ENCODE results near the gene FGR. TPM values are rescaled to one million over a fixed set of nuclear protein-coding genes. Genes with fewer than 3 reads are reported as not detected.

The FGR gene
- total RNA-seq, 4 donors from 2014 or later: 3.0 to 9.2 (median 5.9) TPM

DNA sequence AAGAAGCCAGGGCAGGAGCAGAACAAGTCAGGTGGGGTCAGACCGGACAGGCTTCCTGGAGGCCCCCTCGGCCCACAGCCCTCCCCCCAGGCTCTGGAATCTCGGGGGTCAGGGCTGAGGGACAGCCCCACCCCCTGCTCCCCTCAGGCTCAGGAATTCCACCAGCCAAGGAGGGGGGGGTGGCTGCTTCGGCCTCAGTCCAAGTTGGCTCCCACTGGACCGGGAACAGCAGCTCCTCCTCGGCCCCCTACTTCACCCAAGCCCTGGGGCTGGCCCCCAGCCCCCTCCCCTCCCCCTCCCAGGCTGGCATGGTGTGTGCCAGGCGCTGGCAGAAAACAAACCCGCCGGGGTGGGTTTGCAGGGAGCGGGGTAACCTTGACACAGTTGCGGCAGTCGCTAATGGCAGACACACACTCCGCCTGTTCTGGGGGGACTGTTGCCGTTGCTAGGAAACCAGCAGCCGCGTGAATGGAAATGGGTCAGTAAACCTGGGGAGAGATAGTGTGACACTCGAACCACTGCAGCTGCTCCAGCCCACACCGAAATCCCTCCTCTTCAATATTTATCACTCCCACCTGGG lies 63.5 kb downstream of the FGR start:
- no peaks in the 10 kb centered on the region for H3K9me3 ChIP-seq
- H3K4me1 ChIP-seq: peaks cover 98% of the 10 kb centered on the region
- TF ChIP-seq POLR2AphosphoS5 (IDR thresholded peaks at IDR 0.05) (no peak), EP300 (IDR thresholded peaks at IDR 0.05) (no peak), POLR2A (IDR thresholded peaks at IDR 0.05) (no peak)
- TF ChIP-seq, protein P1, sequence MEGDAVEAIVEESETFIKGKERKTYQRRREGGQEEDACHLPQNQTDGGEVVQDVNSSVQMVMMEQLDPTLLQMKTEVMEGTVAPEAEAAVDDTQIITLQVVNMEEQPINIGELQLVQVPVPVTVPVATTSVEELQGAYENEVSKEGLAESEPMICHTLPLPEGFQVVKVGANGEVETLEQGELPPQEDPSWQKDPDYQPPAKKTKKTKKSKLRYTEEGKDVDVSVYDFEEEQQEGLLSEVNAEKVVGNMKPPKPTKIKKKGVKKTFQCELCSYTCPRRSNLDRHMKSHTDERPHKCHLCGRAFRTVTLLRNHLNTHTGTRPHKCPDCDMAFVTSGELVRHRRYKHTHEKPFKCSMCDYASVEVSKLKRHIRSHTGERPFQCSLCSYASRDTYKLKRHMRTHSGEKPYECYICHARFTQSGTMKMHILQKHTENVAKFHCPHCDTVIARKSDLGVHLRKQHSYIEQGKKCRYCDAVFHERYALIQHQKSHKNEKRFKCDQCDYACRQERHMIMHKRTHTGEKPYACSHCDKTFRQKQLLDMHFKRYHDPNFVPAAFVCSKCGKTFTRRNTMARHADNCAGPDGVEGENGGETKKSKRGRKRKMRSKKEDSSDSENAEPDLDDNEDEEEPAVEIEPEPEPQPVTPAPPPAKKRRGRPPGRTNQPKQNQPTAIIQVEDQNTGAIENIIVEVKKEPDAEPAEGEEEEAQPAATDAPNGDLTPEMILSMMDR (IDR thresholded peaks at IDR 0.05): no peak
- peak in 1 of 2 donors; percentile 64 for DNase-seq (ENCODE audit: low spot score in 2 of 2)
- 54% methylated on average over 5 of the region's 18 CpGs for WGBS
- H3K4me3 ChIP-seq: no peak overlapping the region
- no peaks in the 10 kb centered on the region for H3K36me3 ChIP-seq
- peak overlapping the region; percentile 94 for H3K27ac ChIP-seq
- no peaks in the 10 kb centered on the region for H3K27me3 ChIP-seq

- H3K4me1 ChIP-seq: peaks cover 98% of the 10 kb centered on the region
- no peaks in the 10 kb centered on the region for H3K9me3 ChIP-seq
- peak overlapping the region; percentile 94 for H3K27ac ChIP-seq
- no peak for DNase-seq (ENCODE audit: low spot score in 2 of 2)
- H3K36me3 ChIP-seq: no peaks in the 10 kb centered on the region
- WGBS: 52% methylated on average over 3 of the region's 3 CpGs
- TF ChIP-seq POLR2A (IDR thresholded peaks at IDR 0.05) (no peak), EP300 (IDR thresholded peaks at IDR 0.05) (no peak), POLR2AphosphoS5 (IDR thresholded peaks at IDR 0.05) (no peak)
- TF ChIP-seq, protein P1 (IDR thresholded peaks at IDR 0.05): no peak
- peak overlapping the region; percentile 11 for H3K4me3 ChIP-seq
- H3K27me3 ChIP-seq: no peaks in the 10 kb centered on the region
These were observed 64.2 kb downstream of the FGR start for GRCh38 chr1:27570784-27571183.

GRCh38 chr1:27570356-27570755 lies 64.6 kb downstream of the FGR start:
- Histone ChIP-seq H3K27me3 (no peaks in the 10 kb centered on the region), H3K27ac (peak overlapping the region; percentile 94), H3K4me3 (no peak overlapping the region), H3K9me3 (no peaks in the 10 kb centered on the region), H3K36me3 (no peaks in the 10 kb centered on the region), H3K4me1 (peaks cover 98% of the 10 kb centered on the region)
- peak in 1 of 2 donors; percentile 61 for DNase-seq (ENCODE audit: low spot score in 2 of 2)
- TF ChIP-seq, protein P1 (IDR thresholded peaks at IDR 0.05): no peak
- TF ChIP-seq POLR2AphosphoS5 (IDR thresholded peaks at IDR 0.05): no peak
- no peak for TF ChIP-seq POLR2A (IDR thresholded peaks at IDR 0.05)
- no peak for TF ChIP-seq EP300 (IDR thresholded peaks at IDR 0.05)
- 31% methylated on average over 2 of the region's 2 CpGs for WGBS

- Histone ChIP-seq H3K27ac (peak overlapping the region; percentile 94), H3K27me3 (no peaks in the 10 kb centered on the region), H3K4me3 (no peak overlapping the region), H3K4me1 (peaks cover 98% of the 10 kb centered on the region), H3K36me3 (no peaks in the 10 kb centered on the region), H3K9me3 (no peaks in the 10 kb centered on the region)
- TF ChIP-seq POLR2A (IDR thresholded peaks at IDR 0.05) (no peak), POLR2AphosphoS5 (IDR thresholded peaks at IDR 0.05) (no peak), EP300 (IDR thresholded peaks at IDR 0.05) (no peak)
- TF ChIP-seq, protein P1 (IDR thresholded peaks at IDR 0.05): no peak
- peak in 1 of 2 donors; percentile 65 for DNase-seq (ENCODE audit: low spot score in 2 of 2)
- 58% methylated on average over 14 of the region's 14 CpGs for WGBS
These were observed 65.3 kb downstream of the FGR start for GRCh38 chr1:27569506-27570291.

GRCh38 chr1:27569088-27569460 lies 65.9 kb downstream of the FGR start:
- peaks cover 98% of the 10 kb centered on the region for H3K4me1 ChIP-seq
- WGBS: 23% methylated on average over 3 of the region's 3 CpGs

More at GRCh38 chr1:27569088-27569460, 65.9 kb downstream of the FGR start:
- Histone ChIP-seq H3K27me3 (no peaks in the 10 kb centered on the region), H3K27ac (peak overlapping the region; percentile 94), H3K9me3 (no peaks in the 10 kb centered on the region), H3K36me3 (no peaks in the 10 kb centered on the region), H3K4me3 (peak overlapping the region; percentile 39)
- TF ChIP-seq POLR2A (IDR thresholded peaks at IDR 0.05): no peak
- TF ChIP-seq, protein P1 (IDR thresholded peaks at IDR 0.05): no peak
- no peak for TF ChIP-seq EP300 (IDR thresholded peaks at IDR 0.05)
- no peak for TF ChIP-seq POLR2AphosphoS5 (IDR thresholded peaks at IDR 0.05)
- DNase-seq (ENCODE audit: low spot score in 2 of 2): no peak
